Naive thymus-derived CD4-positive, alpha-beta T cell (primary cell): ENCODE measurements around the gene CKAP2L. TPM values are rescaled to one million over a fixed set of nuclear protein-coding genes. Genes with fewer than 3 reads are reported as not detected.

Experiments
- ATAC-seq: fragments of 150-1000 bp; cut with Tn5 transposase; 2 replicates; pipeline ENCODE4 v1.10.0; 2021; ENCODE audit warnings: mild to moderate bottlenecking, moderate library complexity
- CTCF ChIA-PET: fragments of 350-600 bp; sonication (Branson Sonifier 250); formaldehyde crosslinking; loops from one replicate; lab custom pipeline; 2021; ENCODE audit warnings: antibody characterized with exemption; lab: Charles Lee
- POLR2A ChIA-PET: fragments of 350-600 bp; sonication (Branson Sonifier 250); formaldehyde crosslinking; loops from one replicate; lab custom pipeline; 2021; ENCODE audit warnings: antibody characterized with exemption, inconsistent platforms; lab: Charles Lee
- DNase-seq, 9 donors: peaks; one replicate each; pipeline versions ENCODE4 v3.0.0 to v3.0.0-alpha.2; 2020 to 2022; ENCODE audit warnings: mixed read lengths in 1 of 9
- H3K27ac ChIP-seq: one replicate; pipeline ENCODE4 v1.7.0; 2013; ENCODE audit warnings: mild to moderate bottlenecking, low read depth, low read length, moderate library complexity
- H3K27me3 ChIP-seq, 2 donors: one replicate each; pipeline ENCODE4 v1.7.0; 2013; ENCODE audit warnings: low read length in 2 of 2, mild to moderate bottlenecking in 2 of 2, moderate library complexity in 2 of 2; ENCODE audit not compliant: control insufficient read depth in 2 of 2, insufficient read depth in 2 of 2
- H3K36me3 ChIP-seq, 3 experiments: 1 replicate in 2 of 3; 2 replicates in 1 of 3; pipeline ENCODE4 v1.7.0; 2013; ENCODE audit warnings: low read length in 3 of 3, mild to moderate bottlenecking in 3 of 3, moderate library complexity in 1 of 3; ENCODE audit not compliant: insufficient read depth in 3 of 3, control insufficient read depth in 2 of 3
- H3K4me1 ChIP-seq, 2 donors: one replicate each; pipeline ENCODE4 v1.7.0; 2013; ENCODE audit warnings: low read length in 2 of 2, mild to moderate bottlenecking in 2 of 2, moderate library complexity in 1 of 2; ENCODE audit not compliant: control insufficient read depth in 2 of 2, insufficient read depth in 2 of 2
- H3K4me3 ChIP-seq: 2 replicates; pipeline ENCODE4 v1.7.0; 2013; ENCODE audit warnings: mild to moderate bottlenecking, low read length
- H3K9me3 ChIP-seq, 3 experiments: 1 replicate in 2 of 3; 2 replicates in 1 of 3; pipeline ENCODE4 v1.7.0; 2013; ENCODE audit warnings: low read length in 3 of 3; ENCODE audit not compliant: control insufficient read depth in 2 of 3
- H3K27ac Mint-ChIP-seq, 9 donors: one replicate each; pipeline ENCODE4 v1.8.0; 2020 to 2022; ENCODE audit warnings: mixed read lengths in 9 of 9, mild to moderate bottlenecking in 8 of 9, moderate library complexity in 5 of 9, inconsistent platforms in 2 of 9
- H3K27me3 Mint-ChIP-seq, 5 donors: one replicate each; pipeline ENCODE4 v1.8.0; 2021 to 2022; ENCODE audit warnings: mixed read lengths in 5 of 5, mild to moderate bottlenecking in 1 of 5
- H3K36me3 Mint-ChIP-seq, 5 donors: one replicate each; pipeline ENCODE4 v1.8.0; 2020 to 2022; ENCODE audit warnings: mixed read lengths in 5 of 5, mild to moderate bottlenecking in 3 of 5, inconsistent platforms in 1 of 5
- H3K4me1 Mint-ChIP-seq, 7 donors: one replicate each; pipeline ENCODE4 v1.8.0; 2020 to 2022; ENCODE audit warnings: mixed read lengths in 7 of 7, mild to moderate bottlenecking in 3 of 7, inconsistent platforms in 1 of 7
- H3K4me3 Mint-ChIP-seq, 10 donors: one replicate each; pipeline ENCODE4 v1.8.0; 2020 to 2022; ENCODE audit warnings: mild to moderate bottlenecking in 10 of 10, mixed read lengths in 10 of 10, moderate library complexity in 6 of 10, inconsistent platforms in 2 of 10
- H3K9me3 Mint-ChIP-seq, 11 donors: one replicate each; pipeline ENCODE4 v1.8.0; 2020 to 2022; ENCODE audit warnings: mixed read lengths in 11 of 11, mild to moderate bottlenecking in 4 of 11, inconsistent platforms in 1 of 11, moderate library complexity in 1 of 11
- intact Hi-C, 2 donors: fragments of 100-400 bp; cut with micrococcal nuclease; formaldehyde crosslinking; loops; one replicate each; pipeline ENCODE4 v1.15.1; 2023
- polyA plus RNA-seq, 2 donors: library from polyadenylated mRNA; unstranded; fragments of 300-500 nt; fragmentation: Illumina TruSeq; gene quantifications; one replicate each; pipeline ENCODE4 v1.2.3, GENCODE V29; 2021
- total RNA-seq, 6 experiments: library from RNA in 5 of 6; stranded (reverse) in 5 of 6; gene quantifications; 1 replicate in 5 of 6; 2 replicates in 1 of 6; pipeline ENCODE4 v1.2.3 and lab custom pipeline; 2021 to 2026

The CKAP2L gene
- total and polyA plus RNA-seq, 7 experiments from 2014 or later, result 0.69 to 36.2 (median 2.4) TPM; not detected in 4

DNA sequence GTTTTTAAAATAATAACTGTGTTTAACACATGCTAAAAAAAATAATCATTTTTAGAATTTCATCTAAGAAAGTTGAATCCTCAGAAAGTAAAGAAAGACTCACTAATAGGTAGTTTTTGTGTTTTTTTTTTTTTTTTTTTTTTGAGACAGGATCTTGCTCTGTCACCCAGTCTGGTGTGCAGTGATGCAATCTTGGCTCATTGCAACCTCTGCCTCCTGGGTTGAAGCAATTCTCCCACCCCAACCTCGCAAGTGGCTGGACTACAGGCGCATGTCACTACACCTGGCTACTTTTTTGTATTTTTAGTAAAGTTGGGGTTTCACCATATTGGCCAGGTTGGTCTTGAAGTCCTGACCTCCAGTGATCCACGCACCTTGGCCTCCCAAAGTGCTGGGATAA is 7.1 kb downstream of the CKAP2L start:
- H3K4me3 ChIP-seq, result no peak overlapping the region
- Mint-ChIP-seq H3K9me3 (peaks cover 0 to 1% (median 0%) of the 10 kb centered on the region in 11 donors), H3K27ac (no peak overlapping the region), H3K36me3 (peaks cover 0 to 56% (median 0%) of the 10 kb centered on the region in 5 donors), H3K4me3 (no peak overlapping the region), H3K4me1 (peaks cover 0 to 60% (median 0%) of the 10 kb centered on the region in 7 donors), H3K27me3 (no peaks in the 10 kb centered on the region)
- no peaks in the 10 kb centered on the region for H3K27me3 ChIP-seq
- H3K4me1 ChIP-seq, result peaks cover 0 to 4% of the 10 kb centered on the region in 2 donors
- DNase-seq (no peak), ATAC-seq (no peak)
- CTCF ChIA-PET, result no interaction called here
- H3K36me3 ChIP-seq, result no peaks in the 10 kb centered on the region
- POLR2A ChIA-PET, result no interaction called here
- intact Hi-C loops, result no loop called here
- H3K9me3 ChIP-seq, result no peaks in the 10 kb centered on the region
- H3K27ac ChIP-seq, result no peak overlapping the region

DNA sequence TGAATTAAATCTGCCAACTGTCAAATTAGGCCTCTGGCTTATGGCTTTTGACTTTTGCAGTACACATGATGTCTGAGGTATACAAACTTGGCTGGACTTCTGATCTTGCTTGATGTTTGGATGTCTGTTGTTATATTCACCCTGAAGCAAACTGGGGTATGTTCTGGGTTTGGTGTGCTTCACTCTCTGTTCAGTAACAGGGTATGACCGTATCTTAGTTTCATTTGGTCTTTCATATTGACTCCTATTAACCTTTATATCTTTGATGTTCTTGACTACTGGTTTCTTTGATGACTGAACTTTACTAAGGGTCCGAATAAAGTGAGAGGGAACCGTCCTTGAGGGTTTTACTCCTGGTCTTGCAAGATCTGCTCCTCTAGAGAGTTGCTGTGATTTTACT is 8.2 kb downstream of the CKAP2L start:
- DNase-seq (no peak), ATAC-seq (no peak)
- H3K4me1 ChIP-seq, result peaks cover 0 to 4% of the 10 kb centered on the region in 2 donors
- Mint-ChIP-seq H3K9me3 (peaks cover 0 to 1% (median 0%) of the 10 kb centered on the region in 11 donors), H3K4me3 (no peak overlapping the region), H3K27ac (no peak overlapping the region), H3K27me3 (no peaks in the 10 kb centered on the region), H3K4me1 (peaks cover 0 to 58% (median 0%) of the 10 kb centered on the region in 7 donors), H3K36me3 (peaks cover 0 to 55% (median 0%) of the 10 kb centered on the region in 5 donors)
- ChIA-PET CTCF (interaction anchor here (2.4 kb wide), 1 partner anchor 129 kb away, joined by 9 read pairs; no protein-coding TSS in a partner anchor), POLR2A (no interaction called here)
- intact Hi-C loops, result no loop called here
- H3K36me3 ChIP-seq, result no peaks in the 10 kb centered on the region
- H3K4me3 ChIP-seq, result no peak overlapping the region
- H3K9me3 ChIP-seq, result no peaks in the 10 kb centered on the region
- no peaks in the 10 kb centered on the region for H3K27me3 ChIP-seq
- H3K27ac ChIP-seq, result no peak overlapping the region

DNA sequence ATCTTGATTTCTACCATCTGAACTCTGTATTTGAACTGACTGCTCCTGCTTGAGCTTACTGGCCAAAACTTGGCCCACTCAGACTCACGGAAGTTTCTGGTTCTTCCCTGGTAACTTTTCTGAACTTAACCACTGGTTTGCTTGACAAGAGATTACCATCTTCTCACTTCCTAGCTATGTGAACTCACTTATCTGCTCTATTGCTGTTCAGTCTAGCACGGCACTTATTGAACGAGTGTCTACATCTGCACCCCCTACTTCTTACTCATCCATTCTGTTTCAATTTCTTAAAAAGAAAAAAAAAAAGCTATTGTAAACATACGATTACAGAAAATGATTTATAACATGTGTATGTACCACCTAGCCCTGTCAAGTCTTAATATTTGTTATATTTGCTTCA is 9.0 kb downstream of the CKAP2L start:
- POLR2A ChIA-PET, result no interaction called here
- Mint-ChIP-seq H3K27ac (peak overlapping the region in 1 of 9 donors; percentile 16), H3K36me3 (peaks cover 0 to 54% (median 0%) of the 10 kb centered on the region in 5 donors), H3K27me3 (no peaks in the 10 kb centered on the region), H3K4me3 (no peak overlapping the region), H3K9me3 (peaks cover 0 to 1% (median 0%) of the 10 kb centered on the region in 11 donors), H3K4me1 (peaks cover 0 to 60% (median 2%) of the 10 kb centered on the region in 7 donors)
- no peaks in the 10 kb centered on the region for H3K27me3 ChIP-seq
- H3K4me1 ChIP-seq, result peaks cover 0 to 4% of the 10 kb centered on the region in 2 donors
- DNase-seq (no peak), ATAC-seq (no peak)
- no peaks in the 10 kb centered on the region for H3K36me3 ChIP-seq
- intact Hi-C loops, result no loop called here
- H3K9me3 ChIP-seq, result no peaks in the 10 kb centered on the region
- no peak overlapping the region for H3K27ac ChIP-seq
- H3K4me3 ChIP-seq, result no peak overlapping the region
- CTCF ChIA-PET, result interaction anchor here (2.4 kb wide), 1 partner anchor 130 kb away, joined by 9 read pairs; no protein-coding TSS in a partner anchor

DNA sequence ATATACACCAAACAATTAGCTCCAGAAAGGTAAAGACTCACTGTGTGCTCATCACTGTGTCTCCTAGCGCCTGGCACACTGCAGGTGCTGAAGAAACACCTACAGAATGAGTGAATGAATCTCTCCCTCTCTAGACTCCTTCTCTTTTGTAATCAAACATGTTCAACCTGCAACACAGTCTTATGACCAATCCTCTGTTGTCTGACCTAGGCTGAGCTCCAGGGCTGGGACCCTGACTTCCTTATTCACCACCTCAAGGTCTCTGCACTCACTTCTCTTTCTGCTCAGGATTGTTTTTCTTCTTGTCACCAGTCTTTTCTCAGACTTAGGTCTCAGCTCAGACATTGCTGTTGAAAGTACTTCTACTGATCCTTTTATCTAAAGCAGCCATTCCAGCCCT is 9.8 kb downstream of the CKAP2L start:
- Mint-ChIP-seq H3K36me3 (peaks cover 0 to 57% (median 0%) of the 10 kb centered on the region in 5 donors), H3K4me3 (no peak overlapping the region), H3K27me3 (no peaks in the 10 kb centered on the region), H3K4me1 (peaks cover 6 to 69% (median 9%) of the 10 kb centered on the region in 7 donors), H3K9me3 (peaks cover 0 to 1% (median 0%) of the 10 kb centered on the region in 11 donors), H3K27ac (peak overlapping the region in 1 of 9 donors; percentile 27)
- H3K36me3 ChIP-seq, result no peaks in the 10 kb centered on the region
- no peak overlapping the region for H3K4me3 ChIP-seq
- no peaks in the 10 kb centered on the region for H3K9me3 ChIP-seq
- intact Hi-C loops, result no loop called here
- no peaks in the 10 kb centered on the region for H3K27me3 ChIP-seq
- H3K27ac ChIP-seq, result no peak overlapping the region
- POLR2A ChIA-PET, result no interaction called here
- ATAC-seq, result peak; percentile 39
- peaks cover 4% of the 10 kb centered on the region in 2 donors for H3K4me1 ChIP-seq
- DNase-seq, result no peak
- CTCF ChIA-PET, result interaction anchor here (2.4 kb wide), 1 partner anchor 130 kb away, joined by 9 read pairs; no protein-coding TSS in a partner anchor

DNA sequence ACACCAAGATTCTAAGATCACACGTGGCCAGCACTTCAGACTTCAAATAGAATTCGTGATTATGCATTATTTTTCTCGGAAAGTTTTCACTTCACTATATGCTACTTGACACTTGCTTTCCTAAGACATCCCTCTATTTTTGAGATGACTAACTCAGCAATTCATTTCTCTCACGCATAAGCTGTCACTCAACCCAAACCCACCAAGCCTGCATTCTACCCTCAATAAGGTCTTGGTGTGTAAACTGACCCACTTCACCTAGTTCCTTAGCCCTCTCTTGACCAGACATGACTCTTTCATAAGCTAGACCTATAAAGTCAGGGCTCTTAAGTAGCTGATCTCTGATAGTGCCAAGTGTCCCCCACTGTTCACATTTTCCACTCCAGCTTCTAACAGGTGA is 11.7 kb downstream of the CKAP2L start:
- peaks cover 4% of the 10 kb centered on the region in 2 donors for H3K4me1 ChIP-seq
- no peaks in the 10 kb centered on the region for H3K36me3 ChIP-seq
- ATAC-seq (no peak), DNase-seq (no peak)
- Mint-ChIP-seq H3K4me3 (no peak overlapping the region), H3K27ac (peak overlapping the region in 1 of 9 donors; percentile 3), H3K27me3 (no peaks in the 10 kb centered on the region), H3K4me1 (peaks cover 6 to 63% (median 9%) of the 10 kb centered on the region in 7 donors), H3K36me3 (peaks cover 0 to 43% (median 0%) of the 10 kb centered on the region in 5 donors), H3K9me3 (peaks cover 0 to 1% (median 0%) of the 10 kb centered on the region in 11 donors)
- ChIA-PET CTCF (interaction anchor here (0.6 to 1.9 kb wide), 2 partner anchors 8 to 132 kb away, joined by 3 to 8 read pairs; no protein-coding TSS in a partner anchor), POLR2A (interaction anchor here (1.3 kb wide), 1 partner anchor 14 kb away, joined by 3 read pairs; no protein-coding TSS in a partner anchor)
- no peak overlapping the region for H3K4me3 ChIP-seq
- intact Hi-C loops, result no loop called here
- H3K27ac ChIP-seq, result no peak overlapping the region
- H3K9me3 ChIP-seq, result no peaks in the 10 kb centered on the region
- H3K27me3 ChIP-seq, result no peaks in the 10 kb centered on the region

DNA sequence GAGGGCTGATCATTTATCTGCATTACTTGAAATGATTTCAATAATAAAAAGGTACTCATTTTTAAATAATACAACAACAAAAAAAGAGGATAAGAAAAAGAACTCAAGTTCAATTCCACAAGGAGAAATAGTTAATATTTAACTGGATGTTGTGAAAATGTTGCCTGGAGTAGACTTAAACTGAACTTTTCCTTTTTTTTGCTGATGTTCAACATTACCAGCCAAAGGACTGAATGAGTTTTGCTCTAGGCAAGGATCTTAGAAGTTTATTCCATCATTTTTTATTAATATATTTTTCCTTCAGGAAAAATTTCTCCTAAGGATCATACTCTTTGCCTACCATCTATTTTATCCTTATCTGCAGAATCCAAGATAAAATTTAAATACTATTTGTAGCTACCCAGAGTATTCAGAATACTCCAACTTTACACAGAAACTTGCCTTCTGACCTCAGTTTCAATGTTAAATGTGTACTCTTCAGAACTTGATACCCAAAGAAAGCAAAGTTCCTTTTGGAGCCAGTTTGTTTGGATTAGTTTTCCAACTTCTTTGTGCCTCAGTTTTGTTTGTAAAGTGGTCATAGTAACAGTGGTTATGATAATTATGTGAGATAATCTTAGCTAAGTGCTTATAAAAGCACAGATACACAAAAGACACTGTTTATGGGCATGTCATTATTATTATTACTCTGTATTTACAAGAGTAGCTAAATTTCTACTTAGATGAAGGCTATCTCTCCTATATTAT is 12.8 kb downstream of the CKAP2L start:
- Mint-ChIP-seq H3K27ac (peak overlapping the region in 1 of 9 donors; percentile 20), H3K4me1 (peaks cover 6 to 58% (median 9%) of the 10 kb centered on the region in 7 donors), H3K9me3 (peaks cover 0 to 1% (median 0%) of the 10 kb centered on the region in 11 donors), H3K36me3 (peaks cover 0 to 40% (median 0%) of the 10 kb centered on the region in 5 donors), H3K4me3 (peak overlapping the region in 1 of 10 donors; percentile 9), H3K27me3 (no peaks in the 10 kb centered on the region)
- intact Hi-C loops, result no loop called here
- H3K27ac ChIP-seq, result no peak overlapping the region
- no peak for ATAC-seq
- no peaks in the 10 kb centered on the region for H3K27me3 ChIP-seq
- POLR2A ChIA-PET, result interaction anchor here (0.6 to 1.3 kb wide), 2 partner anchors 15 to 18 kb away, joined by 3 read pairs; no protein-coding TSS in a partner anchor
- H3K4me3 ChIP-seq, result no peak overlapping the region
- DNase-seq, result no peak
- CTCF ChIA-PET, result interaction anchor here (0.6 to 1.9 kb wide), 4 partner anchors 9 to 133 kb away, joined by 3 to 8 read pairs (median 3); no protein-coding TSS in a partner anchor
- peaks cover 4% of the 10 kb centered on the region in 2 donors for H3K4me1 ChIP-seq
- H3K9me3 ChIP-seq, result no peaks in the 10 kb centered on the region
- H3K36me3 ChIP-seq, result no peaks in the 10 kb centered on the region
